HEK293T (cell line): ENCODE measurements around the gene DNAL4.

Source experiments
- BHLHE40 ChIP-seq: fragments of 450-650 bp; IDR thresholded peaks from 2 replicates; pipeline ENCODE4 v1.6.1; 2016; ENCODE audit warnings: mild to moderate bottlenecking, moderate library complexity, borderline replicate concordance
- ELF4 ChIP-seq: fragments of 450-650 bp; IDR thresholded peaks from 2 replicates; pipeline ENCODE4 v1.6.1; 2017; ENCODE audit warnings: antibody characterized with exemption
- FOXK2 ChIP-seq: fragments of 450-650 bp; IDR thresholded peaks from 2 replicates; pipeline ENCODE4 v1.6.1; 2016; ENCODE audit warnings: mild to moderate bottlenecking
- SP1 ChIP-seq: fragments of 450-650 bp; IDR thresholded peaks from 2 replicates; pipeline ENCODE4 v1.6.1; 2017
- TF ChIP-seq, protein P1 (sequence below): fragments of 450-650 bp; IDR thresholded peaks from 2 replicates; pipeline ENCODE4 v1.6.1; 2016

- TF ChIP-seq SP1 (no peak), FOXK2 (no peak), BHLHE40 (no peak), ELF4 (no peak)
- TF ChIP-seq, protein P1, sequence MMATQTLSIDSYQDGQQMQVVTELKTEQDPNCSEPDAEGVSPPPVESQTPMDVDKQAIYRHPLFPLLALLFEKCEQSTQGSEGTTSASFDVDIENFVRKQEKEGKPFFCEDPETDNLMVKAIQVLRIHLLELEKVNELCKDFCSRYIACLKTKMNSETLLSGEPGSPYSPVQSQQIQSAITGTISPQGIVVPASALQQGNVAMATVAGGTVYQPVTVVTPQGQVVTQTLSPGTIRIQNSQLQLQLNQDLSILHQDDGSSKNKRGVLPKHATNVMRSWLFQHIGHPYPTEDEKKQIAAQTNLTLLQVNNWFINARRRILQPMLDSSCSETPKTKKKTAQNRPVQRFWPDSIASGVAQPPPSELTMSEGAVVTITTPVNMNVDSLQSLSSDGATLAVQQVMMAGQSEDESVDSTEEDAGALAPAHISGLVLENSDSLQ = no peak
Measured at GRCh38 chr22:38781033-38781432, 12.9 kb downstream of the DNAL4 start.
